Stimulated activated CD4-positive, alpha-beta T cell treated with anti-CD3 and anti-CD28 coated beads, Interleukin-15, amount 100 ng/mL, for 48 hours (primary cell): Measurements from ENCODE around the gene NKTR.

ENCODE experiments used
- DNase-seq, 2 donors: peaks; one replicate each; pipeline ENCODE4 v3.0.0-alpha.2; 2020; ENCODE audit warnings: low read depth in 2 of 2

The NKTR gene

DNA sequence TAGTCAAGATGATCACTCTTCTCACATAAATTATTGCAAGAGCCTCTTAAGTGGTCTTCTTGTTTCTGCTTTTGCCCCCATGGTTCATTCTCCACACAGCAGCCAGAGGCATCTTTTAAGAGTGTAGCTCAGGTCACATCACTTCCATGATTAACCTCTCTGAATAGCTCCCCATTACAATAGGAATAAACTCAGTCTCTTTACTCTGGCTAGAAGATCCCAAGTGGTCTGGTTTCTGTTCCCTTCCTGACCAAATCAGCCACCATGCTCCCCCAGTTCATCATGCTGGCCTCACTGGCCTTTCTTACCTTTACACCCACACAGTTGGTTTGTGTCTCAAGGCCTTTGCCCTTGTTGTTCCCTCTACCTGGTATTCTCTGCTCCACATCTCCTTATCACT, 93.9 kb downstream of the NKTR start:
- DNase-seq, result no peak

GRCh38 chr3:42696356-42697288, 96.1 kb downstream of the NKTR start:
- no peak for DNase-seq

GRCh38 chr3:42697289-42698051, 97.0 kb downstream of the NKTR start:
- DNase-seq, result no peak
